ENCODE measurements around the gene COL4A1. TPM values are rescaled to one million over a fixed set of nuclear protein-coding genes. Genes with fewer than 3 reads are reported as not detected.

COL4A1 gene
- total RNA-seq, 1 donor from 2014 or later, result 5,210 TPM

DNA sequence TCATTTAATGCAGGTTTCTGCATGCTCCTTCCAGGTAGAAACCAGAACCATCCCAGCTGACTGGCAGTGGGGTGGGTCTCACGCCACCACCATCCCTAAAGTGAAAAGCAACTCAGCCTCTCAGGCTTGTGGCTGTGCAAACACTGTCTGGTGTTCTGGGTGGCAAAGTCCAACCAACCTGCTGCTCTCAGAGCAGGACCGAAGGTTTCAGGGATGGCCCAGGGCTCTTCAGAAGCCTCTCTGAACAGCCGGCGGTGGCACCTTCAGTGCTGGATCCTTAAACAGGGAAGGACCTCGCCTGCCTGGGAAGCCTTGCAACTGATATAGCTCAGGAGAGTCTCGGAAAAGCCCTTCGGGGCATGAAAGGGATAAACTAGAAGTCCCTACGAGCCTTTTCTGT lies 100.8 kb downstream of the COL4A1 start:
- H3K27me3 Mint-ChIP-seq (ENCODE audit: low read depth), result no peaks in the 10 kb centered on the region
- no peaks in the 10 kb centered on the region for H3K9me3 Mint-ChIP-seq (ENCODE audit: low read depth)
- peaks cover 52% of the 10 kb centered on the region for H3K36me3 Mint-ChIP-seq (ENCODE audit: low read depth)
- no peak for TF ChIP-seq CTCF (IDR thresholded peaks at IDR 0.05)
- DNase-seq (ENCODE audit: low spot score), result no peak
- no peak overlapping the region for H3K4me3 Mint-ChIP-seq (ENCODE audit: unreplicated experiment)
- no peak overlapping the region for H3K27ac Mint-ChIP-seq (ENCODE audit: unreplicated experiment)
- no peaks in the 10 kb centered on the region for H3K4me1 Mint-ChIP-seq (ENCODE audit: low read depth)

- Mint-ChIP-seq H3K9me3 (ENCODE audit: low read depth) (no peaks in the 10 kb centered on the region), H3K27ac (ENCODE audit: unreplicated experiment) (peak overlapping the region; percentile 77)
- TF ChIP-seq CTCF (IDR thresholded peaks at IDR 0.05), result no peak
Observed at GRCh38 chr13:110201114-110201513, 105.8 kb downstream of the COL4A1 start.

GRCh38 chr13:110200276-110200870 lies 106.6 kb downstream of the COL4A1 start:
- Mint-ChIP-seq H3K4me3 (ENCODE audit: unreplicated experiment) (no peak overlapping the region), H3K9me3 (ENCODE audit: low read depth) (no peaks in the 10 kb centered on the region), H3K27me3 (ENCODE audit: low read depth) (no peaks in the 10 kb centered on the region), H3K36me3 (ENCODE audit: low read depth) (peaks cover 64% of the 10 kb centered on the region), H3K4me1 (ENCODE audit: low read depth) (peaks cover 28% of the 10 kb centered on the region), H3K27ac (ENCODE audit: unreplicated experiment) (peak overlapping the region; percentile 82)
- TF ChIP-seq CTCF (IDR thresholded peaks at IDR 0.05), result no peak
- DNase-seq (ENCODE audit: low spot score), result no peak

More at GRCh38 chr13:110201114-110201513, 105.8 kb downstream of the COL4A1 start:
- H3K27me3 Mint-ChIP-seq (ENCODE audit: low read depth), result no peaks in the 10 kb centered on the region
- peaks cover 21% of the 10 kb centered on the region for H3K4me1 Mint-ChIP-seq (ENCODE audit: low read depth)
- no peak overlapping the region for H3K4me3 Mint-ChIP-seq (ENCODE audit: unreplicated experiment)
- H3K36me3 Mint-ChIP-seq (ENCODE audit: low read depth), result peaks cover 61% of the 10 kb centered on the region
- no peak for DNase-seq (ENCODE audit: low spot score)

GRCh38 chr13:110199046-110199831 lies 107.7 kb downstream of the COL4A1 start:
- H3K36me3 Mint-ChIP-seq (ENCODE audit: low read depth), result peaks cover 70% of the 10 kb centered on the region
- peak overlapping the region; percentile 67 for H3K27ac Mint-ChIP-seq (ENCODE audit: unreplicated experiment)
- DNase-seq (ENCODE audit: low spot score), result no peak
- no peak overlapping the region for H3K4me3 Mint-ChIP-seq (ENCODE audit: unreplicated experiment)
- no peaks in the 10 kb centered on the region for H3K27me3 Mint-ChIP-seq (ENCODE audit: low read depth)
- H3K9me3 Mint-ChIP-seq (ENCODE audit: low read depth), result no peaks in the 10 kb centered on the region
- no peak for TF ChIP-seq CTCF (IDR thresholded peaks at IDR 0.05)
- peaks cover 37% of the 10 kb centered on the region for H3K4me1 Mint-ChIP-seq (ENCODE audit: low read depth)

DNA sequence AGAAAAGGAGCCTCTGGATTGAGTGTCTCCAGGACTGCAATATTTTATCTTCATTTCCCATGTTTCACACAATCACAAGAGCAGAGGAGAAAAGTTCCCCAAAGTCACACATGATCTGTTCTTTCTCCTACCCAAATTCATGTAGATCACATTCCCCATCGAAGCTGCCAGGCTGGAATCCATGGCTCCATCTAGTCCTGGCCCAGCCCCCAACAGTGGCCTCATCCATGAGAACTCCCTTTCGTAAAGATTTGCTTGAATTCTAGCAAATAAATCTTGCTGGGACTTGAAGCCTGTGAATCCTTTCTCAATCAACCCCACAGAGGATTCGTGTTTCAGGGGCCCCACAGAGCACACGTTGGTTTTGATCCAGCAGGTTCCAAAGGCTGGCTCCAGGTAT lies 109.5 kb downstream of the COL4A1 start:
- DNase-seq (ENCODE audit: low spot score), result no peak
- no peak overlapping the region for H3K4me3 Mint-ChIP-seq (ENCODE audit: unreplicated experiment)
- no peaks in the 10 kb centered on the region for H3K9me3 Mint-ChIP-seq (ENCODE audit: low read depth)
- H3K27me3 Mint-ChIP-seq (ENCODE audit: low read depth), result no peaks in the 10 kb centered on the region
- H3K27ac Mint-ChIP-seq (ENCODE audit: unreplicated experiment), result peak overlapping the region; percentile 74
- TF ChIP-seq CTCF (IDR thresholded peaks at IDR 0.05), result no peak
- H3K4me1 Mint-ChIP-seq (ENCODE audit: low read depth), result peaks cover 41% of the 10 kb centered on the region
- H3K36me3 Mint-ChIP-seq (ENCODE audit: low read depth), result peaks cover 80% of the 10 kb centered on the region

All from chondrocyte (in vitro differentiated cells).